ENCODE measurements around the gene VWA3B. TPM values are rescaled to one million over a fixed set of nuclear protein-coding genes. Genes with fewer than 3 reads are reported as not detected.

VWA3B gene
- total RNA-seq, 6 donors from 2014 or later, result 0.72 to 25.3 (median 5.3) TPM

GRCh38 chr2:98167916-98168315 lies 80.9 kb downstream of the VWA3B start:
- no peaks in the 10 kb centered on the region for H3K9me3 ChIP-seq
- DNase-seq, result no peak
- H3K27me3 ChIP-seq, result no peaks in the 10 kb centered on the region
- TF ChIP-seq POLR2A (IDR thresholded peaks at IDR 0.05) (no peak), CTCF (IDR thresholded peaks at IDR 0.05) (no peak), EP300 (IDR thresholded peaks at IDR 0.05) (no peak), POLR2AphosphoS5 (IDR thresholded peaks at IDR 0.05) (no peak)
- H3K27ac ChIP-seq, result no peak overlapping the region
- 75 to 77% methylated on average over 2 of the region's 2 CpGs for whole genome bisulfite sequencing, 2 donors
- H3K4me1 ChIP-seq, result no peaks in the 10 kb centered on the region
- H3K4me3 ChIP-seq, result no peak overlapping the region
- no peaks in the 10 kb centered on the region for H3K36me3 ChIP-seq
- ATAC-seq (ENCODE audit: low FRiP score in 2 of 2), result no peak

GRCh38 chr2:98170076-98170475 lies 83.1 kb downstream of the VWA3B start:
- WGBS, 2 donors, result 79 to 82% methylated on average over 3 of the region's 3 CpGs
- no peaks in the 10 kb centered on the region for H3K27me3 ChIP-seq
- no peaks in the 10 kb centered on the region for H3K36me3 ChIP-seq
- TF ChIP-seq POLR2A (IDR thresholded peaks at IDR 0.05) (no peak), EP300 (IDR thresholded peaks at IDR 0.05) (no peak), CTCF (IDR thresholded peaks at IDR 0.05) (no peak), POLR2AphosphoS5 (IDR thresholded peaks at IDR 0.05) (no peak)
- ATAC-seq (ENCODE audit: low FRiP score in 2 of 2), result no peak
- DNase-seq, result no peak
- H3K4me3 ChIP-seq, result no peak overlapping the region
- no peaks in the 10 kb centered on the region for H3K9me3 ChIP-seq
- H3K4me1 ChIP-seq, result no peaks in the 10 kb centered on the region
- no peak overlapping the region for H3K27ac ChIP-seq

GRCh38 chr2:98172150-98172765 lies 85.3 kb downstream of the VWA3B start:
- DNase-seq (no peak), ATAC-seq (ENCODE audit: low FRiP score in 2 of 2) (no peak)
- H3K36me3 ChIP-seq, result no peaks in the 10 kb centered on the region
- TF ChIP-seq POLR2AphosphoS5 (IDR thresholded peaks at IDR 0.05), result no peak
- no peak for TF ChIP-seq POLR2A (IDR thresholded peaks at IDR 0.05)
- no peak for TF ChIP-seq CTCF (IDR thresholded peaks at IDR 0.05)
- TF ChIP-seq EP300 (IDR thresholded peaks at IDR 0.05), result no peak
- H3K4me1 ChIP-seq, result no peaks in the 10 kb centered on the region
- H3K27me3 ChIP-seq, result no peaks in the 10 kb centered on the region
- no peaks in the 10 kb centered on the region for H3K9me3 ChIP-seq
- no peak overlapping the region for H3K4me3 ChIP-seq
- no peak overlapping the region for H3K27ac ChIP-seq
- WGBS, 2 donors, result 80 to 88% methylated on average over 11 to 12 of the region's 14 CpGs

- Histone ChIP-seq H3K9me3 (no peaks in the 10 kb centered on the region), H3K36me3 (no peaks in the 10 kb centered on the region), H3K27ac (no peak overlapping the region), H3K4me1 (no peaks in the 10 kb centered on the region), H3K27me3 (no peaks in the 10 kb centered on the region), H3K4me3 (no peak overlapping the region)
- no peak for ATAC-seq (ENCODE audit: low FRiP score in 2 of 2)
- 45 to 62% methylated on average over 2 of the region's 2 CpGs for WGBS, 2 donors
- TF ChIP-seq EP300 (IDR thresholded peaks at IDR 0.05) (no peak), POLR2AphosphoS5 (IDR thresholded peaks at IDR 0.05) (no peak)
- DNase-seq, result no peak
Measured at GRCh38 chr2:98172951-98173350, 86.0 kb downstream of the VWA3B start.

- Histone ChIP-seq H3K27ac (no peak overlapping the region), H3K4me1 (no peaks in the 10 kb centered on the region), H3K9me3 (no peaks in the 10 kb centered on the region), H3K4me3 (no peak overlapping the region), H3K27me3 (no peaks in the 10 kb centered on the region), H3K36me3 (no peaks in the 10 kb centered on the region)
- 50 to 59% methylated on average over 6 of the region's 6 CpGs for WGBS, 2 donors
- ATAC-seq (ENCODE audit: low FRiP score in 2 of 2) (no peak), DNase-seq (no peak)
- no peak for TF ChIP-seq POLR2AphosphoS5 (IDR thresholded peaks at IDR 0.05)
- TF ChIP-seq EP300 (IDR thresholded peaks at IDR 0.05), result no peak
- TF ChIP-seq CTCF (IDR thresholded peaks at IDR 0.05), result no peak
- TF ChIP-seq POLR2A (IDR thresholded peaks at IDR 0.05), result no peak
Measured at GRCh38 chr2:98175811-98176210, 88.8 kb downstream of the VWA3B start.

Data from upper lobe of left lung (tissue), 6 donors.